HepG2 (cell line): ENCODE measurements around the gene PDPK1. TPM values are rescaled to one million over a fixed set of nuclear protein-coding genes. Genes with fewer than 3 reads are reported as not detected.
A peak's percentile ranks its signal among the peaks of the same experiment; 100 is the strongest.

Experiments
- ASH2L ChIP-seq: fragments of 300-600, 200-600 bp; sonication (generic); IDR thresholded peaks from 2 replicates; pipeline ENCODE4 v1.7.0; 2017; ENCODE audit warnings: low read depth, mild to moderate bottlenecking, moderate library complexity, mixed read lengths, low read length; ENCODE audit not compliant: insufficient read length
- ATF3 ChIP-seq: sonication (generic); formaldehyde crosslinking; IDR thresholded peaks from 2 replicates; pipeline ENCODE4 v1.4.0; 2020; ENCODE audit warnings: missing genetic modification reagents
- ERF ChIP-seq: IDR thresholded peaks from 2 replicates; pipeline ENCODE4 v1.6.1; 2018; ENCODE audit warnings: missing biosample characterization, missing genetic modification reagents
- FOXP1 ChIP-seq, 2 experiments: fragments of 450-650 bp in 1 of 2; IDR thresholded peaks; 2 replicates each; pipeline ENCODE4 v1.6.1; 2017 to 2018; ENCODE audit warnings: antibody characterized with exemption in 1 of 2
- HMGXB3 ChIP-seq: sonication (generic); formaldehyde crosslinking; IDR thresholded peaks from 2 replicates; pipeline ENCODE4 v1.4.0; 2020; ENCODE audit warnings: missing genetic modification reagents, borderline replicate concordance
- MTA3 ChIP-seq: sonication (generic); formaldehyde crosslinking; IDR thresholded peaks from 2 replicates; pipeline ENCODE4 v1.4.0; 2020; ENCODE audit warnings: missing genetic modification reagents
- PAWR ChIP-seq: sonication (generic); formaldehyde crosslinking; IDR thresholded peaks from 2 replicates; pipeline ENCODE4 v1.4.0; 2020; ENCODE audit warnings: missing genetic modification reagents, mild to moderate bottlenecking, borderline replicate concordance
- RFX1 ChIP-seq: fragments of 450-650 bp; IDR thresholded peaks from 2 replicates; pipeline ENCODE4 v1.6.1; 2017
- SOX6 ChIP-seq, 2 experiments: fragments of 450-650 bp in 1 of 2; sonication (generic) in 1 of 2; formaldehyde crosslinking in 1 of 2; IDR thresholded peaks; 2 replicates each; pipeline versions ENCODE4 v1.4.0 to v1.6.1; 2017 to 2020; ENCODE audit warnings: antibody characterized with exemption in 1 of 2, mild to moderate bottlenecking in 1 of 2, missing genetic modification reagents in 1 of 2
- SRF ChIP-seq: IDR thresholded peaks from 2 replicates; pipeline ENCODE4 v1.6.1; 2011; ENCODE audit warnings: mild to moderate bottlenecking, low read depth, low read length, moderate library complexity
- TAF15 ChIP-seq: fragments of 200-400 bp; formaldehyde crosslinking; IDR thresholded peaks from one replicate; pipeline ENCODE4 v1.6.1; 2018; ENCODE audit warnings: mild to moderate bottlenecking, low read depth, low read length; ENCODE audit not compliant: poor library complexity, severe bottlenecking
- TP53 ChIP-seq: sonication (generic); formaldehyde crosslinking; conservative IDR thresholded peaks from 2 replicates; pipeline ENCODE4 v1.4.0; 2020; ENCODE audit warnings: missing genetic modification reagents
- ZFP36L1 ChIP-seq: sonication (generic); formaldehyde crosslinking; IDR thresholded peaks from 2 replicates; pipeline ENCODE4 v1.8.0; 2022; ENCODE audit warnings: mild to moderate bottlenecking, missing genetic modification reagents, moderate library complexity
- ZFP82 ChIP-seq: sonication (generic); formaldehyde crosslinking; IDR thresholded peaks from 2 replicates; pipeline ENCODE4 v1.5.1; 2020; ENCODE audit warnings: mild to moderate bottlenecking, missing genetic modification reagents, borderline replicate concordance
- ZNF512B ChIP-seq: sonication (generic); formaldehyde crosslinking; IDR thresholded peaks from 2 replicates; pipeline ENCODE4 v1.5.1; 2020; ENCODE audit warnings: missing genetic modification reagents, mild to moderate bottlenecking, borderline replicate concordance
- ZNF792 ChIP-seq: IDR thresholded peaks from 2 replicates; pipeline ENCODE4 v1.6.1; 2016
- ZNF83 ChIP-seq: sonication (generic); formaldehyde crosslinking; IDR thresholded peaks from 2 replicates; pipeline ENCODE4 v1.4.0; 2020; ENCODE audit warnings: missing genetic modification reagents, mild to moderate bottlenecking, borderline replicate concordance
- ZUFSP ChIP-seq: sonication (generic); formaldehyde crosslinking; IDR thresholded peaks from 2 replicates; pipeline ENCODE4 v1.9.0; 2021; ENCODE audit warnings: missing genetic modification reagents, mild to moderate bottlenecking, borderline replicate concordance
- polyA plus RNA-seq, 8 experiments: library from polyadenylated mRNA; depleted of rRNA in 3 of 8; stranded (reverse) in 7 of 8; unstranded in 1 of 8; fragments of >200 nt; fragmentation: Illumina TruSeq in 4 of 8; extraction: Trizol in 4 of 8; gene quantifications; 2 replicates each; pipeline versions ENCODE4 v1.2.1 to v1.2.3, GENCODE V29; 2011 to 2016; ENCODE audit warnings: low read depth in 4 of 8, missing spikeins in 1 of 8, mixed read lengths in 1 of 8; ENCODE audit not compliant: insufficient read depth in 1 of 8
- total RNA-seq, 5 experiments: library from RNA; depleted of rRNA; stranded (reverse); fragments of >200 nt; fragmentation: Illumina TruSeq; extraction: Trizol; gene quantifications; 2 replicates each; pipeline ENCODE4 v1.2.3, GENCODE V29; 2016; ENCODE audit warnings: low read depth in 1 of 5

PDPK1 gene
- total and polyA plus RNA-seq, 2 of the 13 experiments (the other 11 are each of a cell fraction or from before 2014, with no cell fraction given) = 59.6 to 129 TPM

- TF ChIP-seq HMGXB3 (CRISPR knock-in tag) = 0 out of 2 replicates have a peak, but pooled peaks have one; percentile 10
- TF ChIP-seq ATF3 = peak; percentile 23; the same call in 1 of the 2 replicates
- peak; percentile 68 for TF ChIP-seq ASH2L
- no peak for TF ChIP-seq FOXP1 (IDR thresholded peaks at IDR 0.05)
- no peak for TF ChIP-seq FOXP1 (CRISPR knock-in tag; IDR thresholded peaks at IDR 0.05)
- no peak for TF ChIP-seq ZNF512B
- TF ChIP-seq ZNF83 (CRISPR knock-in tag) = no peak
- no peak for TF ChIP-seq ZUFSP (CRISPR knock-in tag)
- TF ChIP-seq MTA3 (CRISPR knock-in tag) = no peak
- peak; percentile 68; the same call in 1 of the 2 replicates for TF ChIP-seq ZFP82 (CRISPR knock-in tag)
- no peak for TF ChIP-seq PAWR
- TF ChIP-seq SOX6 (IDR thresholded peaks at IDR 0.05) = no peak
- no peak; the same call in 1 of the 2 replicates for TF ChIP-seq SOX6 (CRISPR knock-in tag; IDR thresholded peaks at IDR 0.05)
- TF ChIP-seq RFX1 = no peak
- TF ChIP-seq SRF = no peak
- 0 out of 2 replicates have a peak, but pooled peaks have one; percentile 29 for TF ChIP-seq ZNF792
- peak; percentile 23 for TF ChIP-seq TAF15
- TF ChIP-seq ERF = no peak; the same call in 1 of the 2 replicates
- 0 out of 2 replicates have a peak, but pooled peaks have one; percentile 49 for TF ChIP-seq TP53
- no peak for TF ChIP-seq ZFP36L1
These were observed 24.2 kb upstream of the PDPK1 start, which contains the start of gene ATP6V0C (continued) for GRCh38 chr16:2513405-2514332.
